Endothelial cell of umbilical vein (primary cell): ENCODE results near the gene GALNT17.

Experiments
- CTCF ChIP-seq, 2 donors: IDR thresholded peaks; 1 replicate in 1 of 2; 2 replicates in 1 of 2; pipeline ENCODE4 v1.5.1; 2011; ENCODE audit warnings: low read length in 2 of 2, mild to moderate bottlenecking in 2 of 2, moderate library complexity in 2 of 2, control low read depth in 1 of 2, inconsistent platforms in 1 of 2, low read depth in 1 of 2; ENCODE audit not compliant: insufficient read depth in 1 of 2; ENCODE audit errors: extremely low read depth in 1 of 2
- FOS ChIP-seq: IDR thresholded peaks from 2 replicates; pipeline ENCODE4 v1.6.1; 2011; ENCODE audit warnings: mild to moderate bottlenecking, low read length, moderate library complexity, borderline replicate concordance; ENCODE audit not compliant: insufficient read depth
- POLR2A ChIP-seq: IDR thresholded peaks from 2 replicates; pipeline ENCODE4 v1.6.1; 2012; ENCODE audit warnings: low read depth, mild to moderate bottlenecking, control low read depth, low read length
- POLR2AphosphoS5 ChIP-seq: IDR thresholded peaks from 2 replicates; pipeline ENCODE4 v1.6.1; 2012; ENCODE audit warnings: low read depth, mild to moderate bottlenecking, control low read depth, low read length, moderate library complexity; ENCODE audit not compliant: insufficient read depth

- TF ChIP-seq CTCF (IDR thresholded peaks at IDR 0.05; ENCODE audit: extremely low read depth in 1 of 2, insufficient read depth in 1 of 2, low read depth in 1 of 2, low read length in 2 of 2) (no peak), POLR2AphosphoS5 (no peak), FOS (no peak), POLR2A (no peak)
Measured at GRCh38 chr7:71411475-71411874, 279.5 kb downstream of the GALNT17 start.
